ENCODE measurements around the gene ANO4.

ANO4 gene

GRCh38 chr12:100974341-100974740 lies 179.8 kb downstream of the ANO4 start:
- no peak for TF ChIP-seq CTCF (IDR thresholded peaks at IDR 0.05)
- Histone ChIP-seq H3K4me1 (ENCODE audit: control insufficient read depth in 1 of 2, insufficient read depth in 1 of 2, low read depth in 1 of 2, low read length in 1 of 2) (no peaks in the 10 kb centered on the region), H3K9me3 (no peaks in the 10 kb centered on the region), H3K27me3 (no peaks in the 10 kb centered on the region), H3K36me3 (no peaks in the 10 kb centered on the region), H3K4me3 (ENCODE audit: low read depth in 1 of 2, low read length in 1 of 2) (no peak overlapping the region), H3K27ac (no peak overlapping the region)

- Histone ChIP-seq H3K4me3 (ENCODE audit: low read depth in 1 of 2, low read length in 1 of 2) (no peak overlapping the region), H3K4me1 (ENCODE audit: control insufficient read depth in 1 of 2, insufficient read depth in 1 of 2, low read depth in 1 of 2, low read length in 1 of 2) (no peaks in the 10 kb centered on the region)
- TF ChIP-seq CTCF (IDR thresholded peaks at IDR 0.05): no peak
Measured at GRCh38 chr12:100974747-100975146, 180.2 kb downstream of the ANO4 start.

GRCh38 chr12:100976735-100977134 lies 182.2 kb downstream of the ANO4 start:
- TF ChIP-seq CTCF (IDR thresholded peaks at IDR 0.05): no peak
- H3K27ac ChIP-seq: no peak overlapping the region
- no peaks in the 10 kb centered on the region for H3K27me3 ChIP-seq
- no peaks in the 10 kb centered on the region for H3K9me3 ChIP-seq
- no peaks in the 10 kb centered on the region for H3K36me3 ChIP-seq
- no peak overlapping the region for H3K4me3 ChIP-seq (ENCODE audit: low read depth in 1 of 2, low read length in 1 of 2)
- no peaks in the 10 kb centered on the region for H3K4me1 ChIP-seq (ENCODE audit: control insufficient read depth in 1 of 2, insufficient read depth in 1 of 2, low read depth in 1 of 2, low read length in 1 of 2)

More at GRCh38 chr12:100974747-100975146, 180.2 kb downstream of the ANO4 start:
- Histone ChIP-seq H3K36me3 (no peaks in the 10 kb centered on the region), H3K27me3 (no peaks in the 10 kb centered on the region), H3K9me3 (no peaks in the 10 kb centered on the region), H3K27ac (no peak overlapping the region)

- Histone ChIP-seq H3K4me3 (ENCODE audit: low read depth in 1 of 2, low read length in 1 of 2) (no peak overlapping the region), H3K36me3 (no peaks in the 10 kb centered on the region), H3K27me3 (no peaks in the 10 kb centered on the region), H3K4me1 (ENCODE audit: control insufficient read depth in 1 of 2, insufficient read depth in 1 of 2, low read depth in 1 of 2, low read length in 1 of 2) (no peaks in the 10 kb centered on the region), H3K27ac (no peak overlapping the region), H3K9me3 (no peaks in the 10 kb centered on the region)
- TF ChIP-seq CTCF (IDR thresholded peaks at IDR 0.05): no peak
Measured at GRCh38 chr12:100980856-100981255, 186.3 kb downstream of the ANO4 start.

GRCh38 chr12:100982511-100983183 lies 188.1 kb downstream of the ANO4 start:
- H3K27ac ChIP-seq: no peak overlapping the region
- H3K4me1 ChIP-seq (ENCODE audit: control insufficient read depth in 1 of 2, insufficient read depth in 1 of 2, low read depth in 1 of 2, low read length in 1 of 2): no peaks in the 10 kb centered on the region
- TF ChIP-seq CTCF (IDR thresholded peaks at IDR 0.05): no peak
- no peaks in the 10 kb centered on the region for H3K9me3 ChIP-seq
- no peaks in the 10 kb centered on the region for H3K36me3 ChIP-seq
- H3K27me3 ChIP-seq: no peaks in the 10 kb centered on the region
- no peak overlapping the region for H3K4me3 ChIP-seq (ENCODE audit: low read depth in 1 of 2, low read length in 1 of 2)
